GM18517 (cell line): ENCODE data around the gene BANF2.

Experiments used
- ATAC-seq: cut with Tn5 transposase; IDR thresholded peaks from one replicate; pipeline ENCODE4 v1.9.1; 2021; ENCODE audit warnings: mild to moderate bottlenecking, moderate library complexity; ENCODE audit not compliant: unreplicated experiment

The BANF2 gene

GRCh38 chr20:17732907-17733521 lies 33.2 kb downstream of the BANF2 start:
- ATAC-seq, result no peak

- no peak for ATAC-seq
Measured at GRCh38 chr20:17733767-17734304, 34.1 kb downstream of the BANF2 start.

GRCh38 chr20:17734374-17734773 lies 34.6 kb downstream of the BANF2 start:
- ATAC-seq, result no peak

- no peak for ATAC-seq
Measured at GRCh38 chr20:17735206-17735804, 35.5 kb downstream of the BANF2 start.

GRCh38 chr20:17735959-17736621 lies 36.3 kb downstream of the BANF2 start:
- ATAC-seq, result no peak

GRCh38 chr20:17738154-17738553 lies 38.4 kb downstream of the BANF2 start:
- no peak for ATAC-seq

- no peak for ATAC-seq
Measured at GRCh38 chr20:17741220-17741619, 41.5 kb downstream of the BANF2 start.

- ATAC-seq, result no peak
Measured at GRCh38 chr20:17742731-17743130, 43.0 kb downstream of the BANF2 start.

GRCh38 chr20:17743677-17744076 lies 43.9 kb downstream of the BANF2 start:
- no peak for ATAC-seq

GRCh38 chr20:17747431-17747846 lies 47.7 kb downstream of the BANF2 start:
- ATAC-seq, result no peak

- ATAC-seq, result no peak
Measured at GRCh38 chr20:17748279-17748678, 48.5 kb downstream of the BANF2 start.

- no peak for ATAC-seq
Measured at GRCh38 chr20:17749626-17749977, 49.8 kb downstream of the BANF2 start.

GRCh38 chr20:17749978-17750721 lies 50.4 kb downstream of the BANF2 start:
- ATAC-seq, result no peak

- ATAC-seq, result no peak
Measured at GRCh38 chr20:17750722-17751045, 50.9 kb downstream of the BANF2 start.

- ATAC-seq, result no peak
Measured at GRCh38 chr20:17751640-17752039, 51.9 kb downstream of the BANF2 start.

GRCh38 chr20:17752459-17752858 lies 52.7 kb downstream of the BANF2 start:
- ATAC-seq, result no peak

- no peak for ATAC-seq
Measured at GRCh38 chr20:17753516-17753915, 53.8 kb downstream of the BANF2 start.

GRCh38 chr20:17756529-17756928 lies 56.8 kb downstream of the BANF2 start:
- ATAC-seq, result no peak

GRCh38 chr20:17757496-17757895 lies 57.7 kb downstream of the BANF2 start:
- no peak for ATAC-seq

GRCh38 chr20:17758010-17758409 lies 58.2 kb downstream of the BANF2 start:
- ATAC-seq, result no peak

- ATAC-seq, result no peak
Measured at GRCh38 chr20:17758512-17758911, 58.7 kb downstream of the BANF2 start.

- ATAC-seq, result no peak
Measured at GRCh38 chr20:17759449-17759848, 59.7 kb downstream of the BANF2 start.
